DMS 273 (cell line): ENCODE measurements around the gene CCM2L.

Experiments
- DNase-seq: peaks from one replicate; lab custom pipeline; 2025; ENCODE audit not compliant: unreplicated experiment; lab: John Stamatoyannopoulos, UW

Gene CCM2L

GRCh38 chr20:31992086-31992485, 18.2 kb upstream of the CCM2L start:
- no peak for DNase-seq

- no peak for DNase-seq
Observed at GRCh38 chr20:31996996-31997395, 13.2 kb upstream of the CCM2L start.

- DNase-seq = no peak
Observed at GRCh38 chr20:31998246-31998645, 12.0 kb upstream of the CCM2L start.

GRCh38 chr20:32003325-32003724, 6.9 kb upstream of the CCM2L start:
- DNase-seq = no peak

DNA sequence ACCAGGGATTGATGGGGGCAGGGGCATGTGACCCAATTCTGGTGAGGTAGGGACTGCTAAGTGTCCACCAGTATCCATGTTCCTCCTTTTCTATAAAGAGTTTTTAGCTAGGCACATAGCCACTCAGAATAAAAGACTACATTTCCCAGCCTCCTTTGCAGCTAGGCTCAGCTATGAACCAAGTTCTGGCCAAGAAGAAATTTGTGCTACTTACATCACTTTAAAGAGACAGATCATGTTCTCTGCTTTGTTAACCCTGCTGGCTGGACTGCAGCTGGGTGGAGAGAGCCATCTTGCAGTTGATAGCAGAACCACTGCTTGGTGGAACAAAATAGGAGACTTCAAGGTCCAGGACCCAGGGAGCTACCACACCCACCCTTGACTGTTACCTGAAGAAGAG, 5.3 kb upstream of the CCM2L start:
- peak; percentile 57 for DNase-seq

GRCh38 chr20:32006053-32006452, 4.2 kb upstream of the CCM2L start:
- no peak for DNase-seq

DNA sequence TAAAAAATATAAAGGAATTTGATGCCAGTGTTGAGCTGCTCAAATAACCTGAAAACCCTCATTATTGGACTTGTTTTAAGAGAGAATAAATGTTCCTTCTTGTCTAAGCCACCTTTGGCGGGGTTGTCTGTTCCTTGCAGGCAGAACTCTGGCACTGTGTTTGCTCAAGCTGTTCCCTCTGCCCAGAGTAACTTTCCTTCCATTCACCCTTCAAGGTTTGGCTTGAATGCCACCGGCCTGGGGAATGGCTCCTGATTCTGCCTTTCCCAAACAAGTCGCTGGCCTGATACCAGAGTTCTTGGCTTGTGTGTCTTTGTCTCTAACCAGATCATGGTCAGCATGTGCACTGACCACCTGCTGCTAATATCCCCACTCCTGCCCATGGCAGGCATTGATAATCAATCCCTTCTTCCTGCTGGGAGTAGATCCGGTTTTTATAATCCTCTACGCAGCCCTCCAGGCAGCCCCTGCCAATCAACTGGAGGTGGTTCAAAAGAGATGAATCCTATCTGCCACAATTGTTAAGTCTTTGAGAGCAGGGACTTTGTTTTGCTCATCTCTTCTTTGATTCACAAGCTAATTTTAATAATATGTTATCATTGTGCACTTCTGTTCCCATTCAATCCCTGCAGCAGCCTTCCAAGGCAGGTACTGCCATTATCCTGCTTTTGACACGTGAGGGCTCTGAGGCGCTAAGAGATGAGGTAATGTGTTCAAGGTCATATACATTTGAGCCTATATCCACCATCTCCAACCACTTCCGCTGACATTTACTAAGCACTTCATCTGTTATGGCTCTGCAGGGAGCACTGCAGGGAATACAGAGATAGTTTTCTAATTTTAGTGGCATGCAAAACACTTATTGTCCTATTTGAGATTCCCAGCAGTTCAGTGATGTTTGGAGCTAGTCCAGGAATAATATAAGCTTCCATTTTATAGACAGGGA, 3.1 kb upstream of the CCM2L start:
- no peak for DNase-seq

DNA sequence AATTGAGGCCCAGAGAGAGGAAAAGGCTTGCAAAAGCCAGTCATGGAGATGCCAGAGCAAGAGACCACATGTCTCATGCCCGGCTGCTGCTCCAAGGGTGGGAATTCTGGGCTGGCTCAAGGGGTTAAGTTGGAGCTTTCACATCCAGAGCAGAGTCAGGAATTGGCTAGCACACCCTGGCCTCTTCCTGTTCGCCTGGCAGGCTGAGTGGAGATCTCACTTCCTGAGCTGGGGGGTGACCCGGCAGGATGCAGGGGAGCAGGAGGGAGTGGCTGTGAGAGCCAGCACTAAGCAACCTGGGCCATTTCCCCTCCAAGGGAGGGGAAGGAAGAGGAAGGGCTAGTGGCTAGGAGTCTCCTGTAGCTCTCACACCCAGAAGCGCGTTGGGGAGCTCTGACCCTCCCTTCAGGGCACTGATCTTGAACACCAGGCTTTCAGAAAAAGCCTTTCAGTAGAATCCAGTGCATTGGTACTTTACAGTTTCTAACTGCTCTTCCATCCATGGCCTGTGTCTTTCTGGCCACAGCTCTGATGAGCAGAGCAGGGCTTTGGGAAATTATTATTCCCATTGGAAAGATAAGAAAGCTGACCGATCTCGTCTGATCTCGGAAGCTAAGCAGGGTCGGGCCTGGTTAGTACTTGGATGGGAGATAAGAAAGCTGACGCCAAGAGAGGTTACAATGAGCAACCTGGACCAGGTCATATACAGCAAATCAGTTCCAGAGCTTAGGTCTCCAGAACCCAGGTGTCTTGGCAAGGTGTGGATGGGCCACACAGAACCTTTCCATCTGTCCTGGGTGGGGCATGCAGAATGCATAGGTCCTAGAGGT, 2.2 kb upstream of the CCM2L start:
- DNase-seq = no peak

GRCh38 chr20:32009564-32009963, 674 bp upstream of the CCM2L start:
- DNase-seq = no peak

DNA sequence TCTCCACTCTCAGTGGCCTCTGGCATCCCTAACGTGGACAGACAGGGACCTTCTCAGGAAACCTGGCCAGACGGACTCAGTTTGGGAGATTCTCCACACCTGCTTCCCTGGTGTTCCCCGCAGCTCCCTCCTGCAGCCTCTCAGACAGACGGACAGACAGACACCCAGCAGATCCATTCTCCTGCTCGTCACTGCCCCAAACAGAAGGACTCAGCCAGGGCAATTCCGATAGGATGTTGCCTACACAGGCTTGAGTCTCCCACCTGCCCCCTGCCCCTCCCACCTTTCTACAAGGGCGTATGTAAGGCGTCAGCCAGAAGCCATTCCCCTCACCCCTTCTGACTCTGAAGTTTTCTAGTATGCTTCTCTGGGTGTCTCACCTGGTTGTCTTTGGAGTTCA, 428 bp downstream of the CCM2L start:
- DNase-seq = no peak

DNA sequence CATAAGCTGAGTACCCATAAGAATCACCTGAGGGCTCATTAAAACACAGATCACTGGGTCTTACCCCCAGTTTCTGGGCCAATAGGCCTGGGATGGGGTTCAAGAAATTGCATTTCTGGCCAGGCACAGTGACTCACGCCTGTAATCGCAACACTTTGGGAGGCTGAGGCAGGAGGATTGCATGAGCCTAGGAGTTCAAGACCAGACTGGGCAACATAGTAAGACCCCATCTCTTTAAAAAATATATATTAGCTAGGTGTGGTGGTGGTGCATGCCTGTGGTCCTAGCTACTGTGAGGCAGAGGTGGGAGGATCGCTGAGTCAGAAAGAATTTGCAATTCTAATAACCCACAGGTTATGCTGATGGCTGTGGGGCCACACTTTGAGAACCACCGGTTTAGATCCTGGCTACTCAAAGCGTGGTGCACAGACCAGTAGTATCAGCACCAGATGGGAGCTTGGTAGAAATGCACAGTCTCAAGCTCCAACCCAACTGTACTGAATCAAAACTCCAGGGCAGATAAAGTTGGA, 2.0 kb downstream of the CCM2L start:
- DNase-seq = no peak

- DNase-seq = no peak
Observed at GRCh38 chr20:32013326-32013725, 3.1 kb downstream of the CCM2L start.

- peak; percentile 72 for DNase-seq
Observed at GRCh38 chr20:32017711-32018251, 7.5 kb downstream of the CCM2L start.

DNA sequence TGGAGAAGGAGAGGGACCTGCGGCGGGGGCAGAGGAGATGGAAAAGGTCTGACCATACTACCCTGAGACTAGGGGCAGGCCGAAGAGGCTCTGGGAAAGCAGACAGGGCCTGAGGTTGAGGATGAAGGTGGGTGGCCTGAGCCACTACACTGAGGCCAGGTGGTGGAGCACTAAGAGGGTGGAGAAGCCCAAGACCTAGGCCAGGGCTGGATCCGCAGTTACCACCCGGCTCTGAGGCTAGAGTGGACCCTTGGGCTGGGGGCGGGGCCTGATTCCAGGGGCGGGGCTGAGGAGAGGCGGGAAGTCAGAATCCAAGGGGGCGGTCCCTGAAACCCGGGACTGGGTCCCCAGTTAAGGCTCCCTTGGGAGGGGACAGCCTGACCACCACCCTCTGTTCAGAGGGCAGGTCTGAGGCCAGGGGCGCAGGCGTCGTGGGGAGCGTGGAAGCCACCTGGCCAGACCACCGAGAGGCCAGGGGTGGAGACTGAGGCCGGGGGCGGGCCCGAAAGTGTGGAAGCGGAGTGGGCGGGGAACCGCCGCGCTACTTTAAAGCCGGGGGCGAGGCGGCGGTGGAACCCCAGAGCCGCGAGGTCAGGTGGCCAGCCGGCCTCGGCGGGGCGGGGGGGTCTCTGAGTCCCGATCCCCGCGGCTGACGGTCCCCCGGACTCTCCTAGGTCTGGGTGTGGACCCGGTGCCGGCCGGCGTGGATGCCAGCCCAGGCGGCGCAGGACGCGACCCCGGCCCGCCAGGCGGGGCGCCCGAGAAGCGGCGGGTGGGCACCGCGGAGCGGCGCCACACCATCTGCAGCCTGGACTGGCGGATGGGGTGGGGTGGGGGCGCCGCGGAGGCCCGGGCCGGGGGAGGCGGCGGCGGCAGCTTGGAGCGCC, 8.3 kb downstream of the CCM2L start:
- peak; percentile 90 for DNase-seq

DNA sequence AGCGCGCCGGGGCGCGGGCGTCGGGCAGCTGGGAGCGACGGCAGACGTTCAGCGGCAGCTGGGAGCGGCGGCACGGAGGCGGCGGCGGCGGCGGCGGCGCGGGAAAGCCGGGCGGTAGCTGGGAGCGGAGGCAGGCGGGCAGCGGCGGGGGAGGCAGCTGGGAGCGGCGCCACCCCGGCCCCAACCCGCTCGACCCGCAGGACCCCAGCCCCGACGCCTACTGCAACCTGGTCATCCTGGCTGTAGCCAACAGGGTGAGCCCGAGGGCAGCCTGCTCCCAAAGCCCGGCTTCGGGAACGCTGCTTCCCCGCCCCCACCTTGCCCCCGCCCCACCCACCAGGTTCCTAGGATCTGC, 8.9 kb downstream of the CCM2L start:
- DNase-seq = peak; percentile 89

DNA sequence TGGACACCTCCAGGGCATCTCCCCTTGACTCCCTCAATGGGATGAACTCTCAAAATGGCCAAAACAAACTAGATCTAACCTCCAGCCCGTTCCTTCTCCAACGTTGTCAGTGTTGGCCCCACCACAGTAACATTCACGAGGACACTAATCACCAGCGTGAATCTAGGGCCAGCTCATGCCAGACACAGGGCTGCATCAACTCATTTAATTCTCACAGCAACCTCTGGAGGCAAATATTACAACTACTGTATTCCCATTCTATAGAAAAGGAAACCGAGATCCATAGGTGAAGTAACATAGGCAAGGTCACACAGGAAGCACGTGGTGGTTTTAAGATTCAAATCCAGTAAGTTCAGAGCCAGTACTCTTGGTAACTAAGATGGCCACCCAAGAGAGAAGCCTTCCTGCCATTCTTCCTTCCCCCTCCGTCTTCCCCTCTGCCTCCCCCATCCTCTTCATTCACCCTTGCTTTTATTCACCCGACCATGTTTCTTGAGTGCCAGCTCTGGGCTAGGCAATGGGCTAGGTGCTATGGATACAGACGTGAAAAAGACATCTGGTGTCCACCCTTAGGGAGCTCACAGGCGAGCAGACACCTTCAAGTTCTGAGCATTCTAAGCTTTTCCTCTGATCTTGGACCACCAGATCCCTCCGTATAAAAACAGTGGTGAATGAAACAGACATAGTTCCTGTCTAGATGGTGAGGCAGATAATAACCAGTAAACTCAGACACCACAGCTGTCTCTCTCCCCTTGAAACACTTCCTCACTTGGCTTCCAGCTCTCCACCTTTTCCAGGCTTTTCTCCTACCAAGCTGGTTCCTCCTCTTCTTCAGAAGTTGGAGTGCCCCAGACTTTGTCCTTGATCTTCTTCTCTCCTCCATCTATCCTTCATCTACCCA, 9.6 kb downstream of the CCM2L start:
- peak; percentile 58 for DNase-seq

GRCh38 chr20:32021091-32021490, 10.9 kb downstream of the CCM2L start:
- no peak for DNase-seq

- peak; percentile 37 for DNase-seq
Observed at GRCh38 chr20:32024683-32025295, 14.6 kb downstream of the CCM2L start.

DNA sequence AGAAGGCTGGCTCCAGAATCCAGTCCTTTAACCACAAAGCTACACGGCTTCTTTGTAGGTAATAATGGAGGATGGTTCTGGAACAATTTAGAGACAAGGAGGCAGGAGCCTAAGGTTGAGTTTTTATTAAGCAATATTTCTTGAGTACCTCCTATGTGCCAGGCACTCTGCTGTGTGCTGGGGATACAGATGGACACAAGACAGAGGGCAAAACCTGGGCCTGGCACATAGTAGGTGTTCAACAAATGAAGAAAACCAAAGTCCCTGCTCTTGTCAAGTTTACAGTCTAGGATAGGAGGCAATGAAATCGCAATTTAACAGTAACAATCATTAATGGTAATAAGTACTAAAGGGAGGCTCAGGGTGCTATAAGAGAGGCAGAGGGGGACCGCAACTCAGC, 17.4 kb downstream of the CCM2L start:
- no peak for DNase-seq
